ENCODE data around the gene NSRP1. TPM values are rescaled to one million over a fixed set of nuclear protein-coding genes. Genes with fewer than 3 reads are reported as not detected.

The NSRP1 gene
- total RNA-seq, 1 donor from 2014 or later = 17.4 TPM

DNA sequence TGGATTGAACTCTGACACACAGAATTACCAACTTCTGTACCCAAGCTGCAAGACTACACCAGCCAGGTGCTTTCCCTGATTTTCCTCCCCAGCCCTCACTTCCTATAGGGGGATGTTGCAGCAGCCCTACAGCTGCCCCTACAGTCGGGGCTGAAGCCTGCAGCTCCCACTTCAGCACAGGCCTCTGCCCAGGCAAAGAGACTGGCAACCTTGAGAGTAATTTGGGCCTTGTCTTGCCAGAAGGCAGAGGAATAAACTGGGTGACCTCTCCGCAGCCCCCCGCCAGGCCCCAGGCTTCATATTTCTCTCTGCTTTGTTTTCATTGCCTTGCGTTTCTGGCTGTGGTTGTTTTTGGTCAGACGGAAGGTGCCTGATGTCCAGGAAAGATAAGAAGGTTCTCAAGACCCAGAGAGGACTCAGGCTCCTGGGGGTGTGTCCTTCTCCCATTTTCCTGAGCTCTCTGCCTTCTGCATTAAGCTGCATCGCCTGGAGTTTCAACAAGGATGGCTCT lies 86.9 kb downstream of the NSRP1 start:
- Histone ChIP-seq H3K4me1 (no peaks in the 10 kb centered on the region), H3K27ac (no peak overlapping the region), H3K9me3 (no peaks in the 10 kb centered on the region), H3K27me3 (no peaks in the 10 kb centered on the region), H3K4me3 (no peak overlapping the region), H3K36me3 (no peaks in the 10 kb centered on the region)
- intact Hi-C loops (cut with DNase I) = no loop called here
- TF ChIP-seq POLR2A (IDR thresholded peaks at IDR 0.05) = no peak
- TF ChIP-seq, protein P1, sequence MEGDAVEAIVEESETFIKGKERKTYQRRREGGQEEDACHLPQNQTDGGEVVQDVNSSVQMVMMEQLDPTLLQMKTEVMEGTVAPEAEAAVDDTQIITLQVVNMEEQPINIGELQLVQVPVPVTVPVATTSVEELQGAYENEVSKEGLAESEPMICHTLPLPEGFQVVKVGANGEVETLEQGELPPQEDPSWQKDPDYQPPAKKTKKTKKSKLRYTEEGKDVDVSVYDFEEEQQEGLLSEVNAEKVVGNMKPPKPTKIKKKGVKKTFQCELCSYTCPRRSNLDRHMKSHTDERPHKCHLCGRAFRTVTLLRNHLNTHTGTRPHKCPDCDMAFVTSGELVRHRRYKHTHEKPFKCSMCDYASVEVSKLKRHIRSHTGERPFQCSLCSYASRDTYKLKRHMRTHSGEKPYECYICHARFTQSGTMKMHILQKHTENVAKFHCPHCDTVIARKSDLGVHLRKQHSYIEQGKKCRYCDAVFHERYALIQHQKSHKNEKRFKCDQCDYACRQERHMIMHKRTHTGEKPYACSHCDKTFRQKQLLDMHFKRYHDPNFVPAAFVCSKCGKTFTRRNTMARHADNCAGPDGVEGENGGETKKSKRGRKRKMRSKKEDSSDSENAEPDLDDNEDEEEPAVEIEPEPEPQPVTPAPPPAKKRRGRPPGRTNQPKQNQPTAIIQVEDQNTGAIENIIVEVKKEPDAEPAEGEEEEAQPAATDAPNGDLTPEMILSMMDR (IDR thresholded peaks at IDR 0.05) = no peak
- no peak for TF ChIP-seq POLR2AphosphoS5 (IDR thresholded peaks at IDR 0.05; ENCODE audit: insufficient read depth in 1 of 2, low read depth in 1 of 2)
- DNase-seq (ENCODE audit: extremely low spot score in 2 of 2) = no peak

DNA sequence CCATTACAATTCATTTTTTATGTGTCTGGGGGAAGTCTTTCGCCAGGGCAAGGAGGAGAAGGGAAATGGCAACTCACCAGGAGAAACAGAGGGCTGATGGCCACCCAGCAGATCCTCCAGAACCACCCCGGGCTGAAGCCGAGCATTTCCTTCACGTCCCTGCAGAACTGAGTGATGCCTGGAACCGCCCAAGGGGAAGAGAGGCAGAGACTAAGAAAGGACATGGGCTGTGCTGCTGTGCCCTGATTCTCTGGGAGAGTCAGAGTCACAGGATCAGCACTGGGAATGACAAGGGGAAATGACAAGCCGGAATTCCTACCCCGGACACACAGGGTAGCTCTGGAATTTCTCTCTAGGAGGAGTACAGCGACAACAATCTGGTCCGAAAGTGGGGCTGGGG lies 91.0 kb downstream of the NSRP1 start:
- TF ChIP-seq, protein P1 (IDR thresholded peaks at IDR 0.05) = no peak
- TF ChIP-seq POLR2A (IDR thresholded peaks at IDR 0.05) = no peak
- no peak for TF ChIP-seq POLR2AphosphoS5 (IDR thresholded peaks at IDR 0.05; ENCODE audit: insufficient read depth in 1 of 2, low read depth in 1 of 2)
- H3K36me3 ChIP-seq = no peaks in the 10 kb centered on the region
- H3K27ac ChIP-seq = no peak overlapping the region
- no peak for DNase-seq (ENCODE audit: extremely low spot score in 2 of 2)
- no peak overlapping the region for H3K4me3 ChIP-seq
- intact Hi-C loops (cut with DNase I) = no loop called here
- H3K4me1 ChIP-seq = no peaks in the 10 kb centered on the region
- H3K27me3 ChIP-seq = no peaks in the 10 kb centered on the region
- H3K9me3 ChIP-seq = no peaks in the 10 kb centered on the region

DNA sequence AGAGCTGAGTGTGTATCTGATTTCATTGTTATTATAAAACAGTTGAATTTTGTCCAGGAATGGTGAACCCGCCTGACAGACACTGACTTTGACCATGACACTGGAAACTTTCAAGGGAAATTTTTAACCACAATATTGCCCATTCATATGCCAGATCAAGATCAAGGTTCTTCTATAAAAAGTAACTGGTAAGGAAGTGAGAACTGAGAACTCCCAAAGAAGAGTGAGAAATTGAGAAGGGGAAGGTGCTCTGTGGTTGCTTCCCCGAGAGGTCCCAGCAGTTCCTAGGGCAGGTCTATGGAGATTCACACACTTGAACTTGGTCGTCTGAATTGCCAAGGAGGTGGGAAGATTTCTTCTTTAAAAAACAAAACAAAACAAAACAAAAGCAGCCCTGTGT lies 91.6 kb downstream of the NSRP1 start:
- Histone ChIP-seq H3K9me3 (no peaks in the 10 kb centered on the region), H3K4me3 (no peak overlapping the region), H3K27ac (no peak overlapping the region), H3K27me3 (no peaks in the 10 kb centered on the region), H3K36me3 (no peaks in the 10 kb centered on the region), H3K4me1 (no peaks in the 10 kb centered on the region)
- TF ChIP-seq POLR2AphosphoS5 (IDR thresholded peaks at IDR 0.05; ENCODE audit: insufficient read depth in 1 of 2, low read depth in 1 of 2) (no peak), POLR2A (IDR thresholded peaks at IDR 0.05) (no peak)
- TF ChIP-seq, protein P1 (IDR thresholded peaks at IDR 0.05) = no peak
- no peak for DNase-seq (ENCODE audit: extremely low spot score in 2 of 2)
- intact Hi-C loops (cut with DNase I) = no loop called here

DNA sequence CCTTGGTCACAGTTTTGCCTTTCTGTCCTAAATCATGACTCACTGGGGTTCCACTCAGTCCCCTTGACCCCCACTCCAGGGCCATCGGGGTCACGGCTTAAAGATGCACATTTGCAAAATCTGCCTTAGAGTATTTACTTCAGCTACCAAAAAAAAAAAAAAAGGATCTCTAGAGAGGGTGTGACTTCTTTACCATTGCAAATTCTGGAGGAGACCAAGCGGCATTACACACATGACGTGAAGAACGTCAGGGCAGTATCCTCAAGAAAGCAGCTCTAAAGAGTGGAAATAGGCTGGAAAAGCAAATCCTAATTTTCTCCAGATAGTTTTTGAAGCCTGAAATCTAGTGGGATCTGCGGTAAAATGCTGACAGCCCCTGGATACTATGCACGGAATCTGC lies 93.3 kb downstream of the NSRP1 start:
- Histone ChIP-seq H3K36me3 (no peaks in the 10 kb centered on the region), H3K9me3 (no peaks in the 10 kb centered on the region), H3K4me3 (no peak overlapping the region), H3K4me1 (no peaks in the 10 kb centered on the region), H3K27me3 (no peaks in the 10 kb centered on the region), H3K27ac (no peak overlapping the region)
- no peak for DNase-seq (ENCODE audit: extremely low spot score in 2 of 2)
- no peak for TF ChIP-seq POLR2A (IDR thresholded peaks at IDR 0.05)
- no peak for TF ChIP-seq POLR2AphosphoS5 (IDR thresholded peaks at IDR 0.05; ENCODE audit: insufficient read depth in 1 of 2, low read depth in 1 of 2)
- TF ChIP-seq, protein P1 (IDR thresholded peaks at IDR 0.05) = no peak
- intact Hi-C loops (cut with DNase I) = no loop called here

DNA sequence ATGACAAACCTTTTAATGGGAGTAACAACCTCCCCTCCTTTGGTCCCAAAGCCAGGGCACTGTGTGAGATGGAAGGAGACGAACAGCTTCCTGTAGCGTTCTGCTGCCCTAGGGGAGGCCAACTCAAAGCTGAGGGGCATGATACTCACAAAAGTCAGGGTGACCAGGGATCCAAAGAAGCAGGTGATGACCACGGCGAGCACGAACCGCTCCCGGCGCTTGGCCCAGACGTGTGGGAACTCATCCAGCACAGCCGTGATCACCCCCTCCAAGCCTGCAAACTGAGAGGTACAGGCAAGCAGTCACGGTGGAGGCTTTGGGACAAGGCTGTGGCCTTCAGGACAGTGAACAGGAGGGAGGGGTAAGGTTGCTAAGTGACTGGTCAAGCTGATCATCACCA lies 93.8 kb downstream of the NSRP1 start:
- Histone ChIP-seq H3K36me3 (no peaks in the 10 kb centered on the region), H3K9me3 (no peaks in the 10 kb centered on the region), H3K27ac (no peak overlapping the region), H3K4me3 (no peak overlapping the region), H3K27me3 (no peaks in the 10 kb centered on the region), H3K4me1 (no peaks in the 10 kb centered on the region)
- TF ChIP-seq POLR2AphosphoS5 (IDR thresholded peaks at IDR 0.05; ENCODE audit: insufficient read depth in 1 of 2, low read depth in 1 of 2) = no peak
- TF ChIP-seq, protein P1 (IDR thresholded peaks at IDR 0.05) = no peak
- no peak for DNase-seq (ENCODE audit: extremely low spot score in 2 of 2)
- intact Hi-C loops (cut with DNase I) = no loop called here
